Stimulated activated CD8-positive, alpha-beta memory T cell treated with anti-CD3 and anti-CD28 coated beads, Interleukin-15, amount 100 ng/mL, for 48 hours (primary cell): ENCODE measurements around the gene ACRV1.
"Not testable (repeated sequence)": the region's sequence is repeated elsewhere in the genome, so short reads cannot be mapped to it uniquely, and the experiment has no call there.

Experiments used
- DNase-seq, 2 donors: peaks; one replicate each; pipeline ENCODE4 v3.0.0-alpha.2; 2020; ENCODE audit warnings: low read depth in 2 of 2

Gene ACRV1

GRCh38 chr11:125680747-125681146 is at the start of gene ACRV1:
ACRV1 (minus strand) TSS chr11:125680847; CDS start chr11:125680780, 67 bp downstream.
- no peak for DNase-seq

GRCh38 chr11:125728969-125729368 is 48.3 kb upstream of the ACRV1 start:
- DNase-seq: no peak

- DNase-seq: no peak
These were observed 43.5 kb upstream of the ACRV1 start for GRCh38 chr11:125724125-125724524.

- DNase-seq: no peak
These were observed 40.1 kb upstream of the ACRV1 start for GRCh38 chr11:125720781-125721180.

GRCh38 chr11:125704686-125705085 is 24.0 kb upstream of the ACRV1 start:
- DNase-seq: not testable (repeated sequence)

GRCh38 chr11:125701858-125702621 is 21.4 kb upstream of the ACRV1 start:
- DNase-seq: no peak

GRCh38 chr11:125701018-125701610 is 20.5 kb upstream of the ACRV1 start:
- DNase-seq: no peak

- no peak for DNase-seq
These were observed 14.3 kb upstream of the ACRV1 start for GRCh38 chr11:125694951-125695350.

- no peak for DNase-seq
These were observed 12.2 kb upstream of the ACRV1 start for GRCh38 chr11:125692887-125693286.

- no peak for DNase-seq
These were observed 9.4 kb upstream of the ACRV1 start for GRCh38 chr11:125690006-125690405.

GRCh38 chr11:125689274-125689859 is 8.7 kb upstream of the ACRV1 start:
- DNase-seq: no peak

- no peak for DNase-seq
These were observed 8.0 kb upstream of the ACRV1 start for GRCh38 chr11:125688632-125689031.

- no peak for DNase-seq
These were observed 7.4 kb upstream of the ACRV1 start for GRCh38 chr11:125688066-125688465.

GRCh38 chr11:125685228-125685627 is 4.6 kb upstream of the ACRV1 start:
- no peak for DNase-seq

- DNase-seq: no peak
These were observed 810 bp downstream of the ACRV1 start for GRCh38 chr11:125679837-125680236.

- no peak for DNase-seq
These were observed 1.2 kb downstream of the ACRV1 start for GRCh38 chr11:125679397-125679796.

- no peak for DNase-seq
These were observed 5.5 kb downstream of the ACRV1 start for GRCh38 chr11:125675196-125675595.

- DNase-seq: no peak
These were observed 6.4 kb downstream of the ACRV1 start for GRCh38 chr11:125674210-125674609.

GRCh38 chr11:125671561-125671960 is 9.1 kb downstream of the ACRV1 start:
- no peak for DNase-seq

- DNase-seq: no peak
These were observed 10.5 kb downstream of the ACRV1 start for GRCh38 chr11:125670172-125670571.

GRCh38 chr11:125667151-125667550 is 13.5 kb downstream of the ACRV1 start:
- no peak for DNase-seq

GRCh38 chr11:125663910-125664309 is 16.7 kb downstream of the ACRV1 start:
- DNase-seq: no peak

GRCh38 chr11:125662689-125663088 is 18.0 kb downstream of the ACRV1 start:
- no peak for DNase-seq
